ENCODE results near the gene ZBTB16.

DNA sequence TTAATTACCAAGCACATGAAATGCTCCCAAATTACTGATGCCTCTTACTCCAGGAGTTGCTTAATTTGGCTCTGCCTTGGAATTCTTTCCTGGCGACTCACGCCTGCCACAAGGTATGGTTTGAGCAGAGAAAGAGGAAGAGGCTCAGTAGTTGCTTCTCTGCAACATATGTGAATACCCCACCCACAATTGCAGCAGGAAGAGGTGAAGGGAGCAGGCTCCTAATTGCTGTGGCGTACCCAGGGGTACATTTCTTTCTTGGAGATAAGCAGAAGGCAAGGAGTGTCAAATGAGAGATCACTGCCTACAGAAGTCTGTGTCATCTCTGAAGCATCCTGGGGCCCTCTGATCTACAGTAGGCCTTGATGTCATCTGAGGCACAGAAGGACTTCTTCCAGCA is 226.1 kb downstream of the ZBTB16 start:
- TF ChIP-seq EZH2 (IDR thresholded peaks at IDR 0.05; ENCODE audit: borderline replicate concordance, low read depth, low read length, severe bottlenecking): no peak
- TF ChIP-seq, protein P1, sequence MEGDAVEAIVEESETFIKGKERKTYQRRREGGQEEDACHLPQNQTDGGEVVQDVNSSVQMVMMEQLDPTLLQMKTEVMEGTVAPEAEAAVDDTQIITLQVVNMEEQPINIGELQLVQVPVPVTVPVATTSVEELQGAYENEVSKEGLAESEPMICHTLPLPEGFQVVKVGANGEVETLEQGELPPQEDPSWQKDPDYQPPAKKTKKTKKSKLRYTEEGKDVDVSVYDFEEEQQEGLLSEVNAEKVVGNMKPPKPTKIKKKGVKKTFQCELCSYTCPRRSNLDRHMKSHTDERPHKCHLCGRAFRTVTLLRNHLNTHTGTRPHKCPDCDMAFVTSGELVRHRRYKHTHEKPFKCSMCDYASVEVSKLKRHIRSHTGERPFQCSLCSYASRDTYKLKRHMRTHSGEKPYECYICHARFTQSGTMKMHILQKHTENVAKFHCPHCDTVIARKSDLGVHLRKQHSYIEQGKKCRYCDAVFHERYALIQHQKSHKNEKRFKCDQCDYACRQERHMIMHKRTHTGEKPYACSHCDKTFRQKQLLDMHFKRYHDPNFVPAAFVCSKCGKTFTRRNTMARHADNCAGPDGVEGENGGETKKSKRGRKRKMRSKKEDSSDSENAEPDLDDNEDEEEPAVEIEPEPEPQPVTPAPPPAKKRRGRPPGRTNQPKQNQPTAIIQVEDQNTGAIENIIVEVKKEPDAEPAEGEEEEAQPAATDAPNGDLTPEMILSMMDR (IDR thresholded peaks at IDR 0.05; ENCODE audit: borderline replicate concordance, extremely low read depth, low read length, poor library complexity, severe bottlenecking): no peak

Measured in DND-41 (cell line).